Measurements from ENCODE around the gene METTL22. TPM values are rescaled to one million over a fixed set of nuclear protein-coding genes. Genes with fewer than 3 reads are reported as not detected.

METTL22 gene
- total RNA-seq, 4 donors from 2014 or later = 21.9 to 37.9 (median 24.5) TPM

DNA sequence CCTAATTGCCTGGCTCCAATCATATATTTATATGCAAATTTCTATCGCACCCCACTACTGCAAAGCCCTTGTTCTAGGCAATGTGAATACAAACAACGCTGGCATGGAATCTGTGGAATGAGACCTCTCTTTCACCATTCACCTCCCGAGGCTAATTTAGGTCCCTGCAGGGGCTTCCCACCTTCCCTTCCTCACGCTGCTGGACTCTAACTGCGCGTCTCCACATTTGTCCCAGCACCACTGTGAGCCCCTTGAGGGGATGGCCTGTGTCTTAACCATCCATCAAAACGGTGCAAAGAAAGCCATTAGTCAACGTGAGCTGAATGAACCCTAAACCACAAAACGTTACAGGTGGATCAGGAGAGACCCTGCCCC is 32.8 kb upstream of the METTL22 start:
- TF ChIP-seq, protein P1, sequence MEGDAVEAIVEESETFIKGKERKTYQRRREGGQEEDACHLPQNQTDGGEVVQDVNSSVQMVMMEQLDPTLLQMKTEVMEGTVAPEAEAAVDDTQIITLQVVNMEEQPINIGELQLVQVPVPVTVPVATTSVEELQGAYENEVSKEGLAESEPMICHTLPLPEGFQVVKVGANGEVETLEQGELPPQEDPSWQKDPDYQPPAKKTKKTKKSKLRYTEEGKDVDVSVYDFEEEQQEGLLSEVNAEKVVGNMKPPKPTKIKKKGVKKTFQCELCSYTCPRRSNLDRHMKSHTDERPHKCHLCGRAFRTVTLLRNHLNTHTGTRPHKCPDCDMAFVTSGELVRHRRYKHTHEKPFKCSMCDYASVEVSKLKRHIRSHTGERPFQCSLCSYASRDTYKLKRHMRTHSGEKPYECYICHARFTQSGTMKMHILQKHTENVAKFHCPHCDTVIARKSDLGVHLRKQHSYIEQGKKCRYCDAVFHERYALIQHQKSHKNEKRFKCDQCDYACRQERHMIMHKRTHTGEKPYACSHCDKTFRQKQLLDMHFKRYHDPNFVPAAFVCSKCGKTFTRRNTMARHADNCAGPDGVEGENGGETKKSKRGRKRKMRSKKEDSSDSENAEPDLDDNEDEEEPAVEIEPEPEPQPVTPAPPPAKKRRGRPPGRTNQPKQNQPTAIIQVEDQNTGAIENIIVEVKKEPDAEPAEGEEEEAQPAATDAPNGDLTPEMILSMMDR (IDR thresholded peaks at IDR 0.05; ENCODE audit: low read depth) = no peak

DNA sequence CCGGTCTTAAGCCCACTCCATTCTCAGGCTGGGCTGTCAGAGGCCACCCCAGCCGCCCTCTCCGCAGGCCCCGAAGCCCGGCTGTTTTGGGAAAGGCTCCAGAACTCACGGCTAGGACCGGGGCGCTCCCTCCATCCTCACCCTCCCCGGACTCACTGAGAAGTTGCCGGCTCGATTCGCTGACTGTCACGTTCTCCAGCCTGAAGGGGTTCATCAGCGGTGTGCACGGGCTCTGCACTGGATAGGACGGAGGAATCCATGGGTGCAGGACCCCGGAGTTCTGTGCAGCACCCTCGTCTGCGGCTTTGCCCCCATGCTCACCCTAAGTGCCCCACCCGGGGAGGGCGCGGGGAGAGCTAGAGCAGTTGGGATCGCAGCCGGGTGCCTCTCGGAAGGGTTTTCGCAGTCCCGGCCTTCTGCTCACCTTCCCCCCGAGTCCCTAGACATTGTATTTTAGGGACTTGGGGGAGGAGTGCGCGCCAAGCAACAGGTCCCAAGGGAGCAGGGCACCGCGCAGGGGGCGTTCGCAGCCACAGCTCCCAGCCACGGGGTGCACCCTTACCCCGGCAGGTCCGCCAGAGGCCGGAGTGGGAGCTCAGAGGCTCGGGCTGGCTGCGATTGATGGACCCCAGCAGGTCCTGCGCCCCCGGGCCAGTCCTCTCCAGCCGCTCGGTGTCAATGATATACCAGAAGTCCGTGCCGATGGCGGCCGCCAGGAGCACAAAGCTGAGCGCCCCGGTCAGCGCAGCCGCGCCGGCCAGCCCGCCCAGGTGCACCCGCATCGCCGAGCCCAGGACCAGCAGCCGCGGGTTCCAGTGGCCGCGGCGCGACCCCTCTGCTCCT is 32.2 kb upstream of the METTL22 start:
- TF ChIP-seq, protein P1 (IDR thresholded peaks at IDR 0.05; ENCODE audit: low read depth) = no peak

DNA sequence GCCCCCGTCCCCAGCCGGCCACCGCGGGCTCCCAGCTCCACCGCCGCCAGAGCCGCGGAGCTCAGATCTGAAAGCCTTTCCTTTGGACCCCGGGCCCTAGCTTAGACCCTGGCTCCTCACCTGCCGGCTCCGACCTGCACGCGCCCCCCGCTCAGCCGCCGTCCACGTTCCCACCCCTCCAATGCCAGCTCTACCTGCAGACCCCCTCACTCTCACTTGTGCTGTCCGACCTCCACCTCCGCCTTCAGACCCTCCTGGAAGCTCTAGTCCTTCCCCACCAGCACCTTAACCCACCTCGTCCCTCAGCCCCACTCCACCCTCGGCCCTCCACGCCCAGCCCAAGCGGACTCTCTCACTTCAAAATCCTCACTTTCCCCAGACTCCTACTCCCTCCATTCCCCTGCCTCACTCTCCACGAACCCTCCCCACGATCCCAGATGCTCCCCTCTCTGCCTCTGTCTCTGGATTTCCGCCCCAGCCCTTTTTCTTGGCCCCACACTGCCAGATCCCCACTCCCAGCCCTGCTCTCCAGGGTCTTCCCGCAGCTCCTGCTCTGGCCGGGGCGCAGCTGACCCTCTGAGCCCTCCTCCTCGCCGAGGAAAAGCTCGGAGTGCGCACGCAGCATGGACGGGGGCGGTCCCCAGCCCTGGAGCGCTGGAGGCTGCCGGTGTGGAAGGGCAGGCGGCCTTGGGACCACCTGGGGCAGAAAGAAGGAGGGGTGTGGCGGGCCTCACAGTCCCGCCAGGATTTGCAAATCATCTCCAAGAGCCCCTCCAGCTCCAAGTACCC is 31.4 kb upstream of the METTL22 start, which contains the start of gene TMEM114:
Gene TMEM114 (minus strand): TSS at position 612 of the 789 bp plus-strand sequence. CDS start 673 bp downstream, outside the sequence.
- TF ChIP-seq, protein P1 (IDR thresholded peaks at IDR 0.05; ENCODE audit: low read depth) = no peak

DNA sequence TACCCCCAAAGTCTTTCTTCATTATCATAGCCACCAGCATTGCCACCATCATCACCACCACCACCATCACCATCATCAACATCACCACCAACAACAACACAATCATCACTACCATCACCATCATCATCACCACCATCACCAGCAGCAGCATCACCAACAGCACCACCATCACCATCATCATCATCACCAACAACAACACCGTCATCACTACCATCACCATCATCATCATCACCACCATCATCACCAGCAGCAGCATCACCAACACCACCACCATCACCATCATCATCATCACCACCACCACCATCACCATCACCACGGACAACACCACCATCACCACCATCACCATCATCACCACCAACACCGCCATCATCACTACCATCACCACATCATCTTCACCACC is 30.7 kb upstream of the METTL22 start:
- TF ChIP-seq, protein P1 (IDR thresholded peaks at IDR 0.05; ENCODE audit: low read depth) = no peak

DNA sequence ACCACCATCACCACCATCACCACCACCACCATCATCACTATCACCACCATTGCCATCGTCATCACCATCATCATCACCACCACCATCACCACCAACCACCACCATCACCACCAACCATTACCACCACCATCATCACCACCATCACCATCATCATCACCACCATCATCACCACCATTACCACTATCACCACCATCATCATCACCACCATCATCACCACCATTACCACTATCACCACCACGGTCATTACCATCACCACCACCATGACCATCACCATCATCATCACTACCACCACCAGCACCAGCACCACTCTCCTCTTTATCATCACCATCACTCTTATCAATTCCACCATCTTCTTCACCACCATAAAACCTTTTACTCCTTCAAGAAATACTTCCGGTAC is 30.0 kb upstream of the METTL22 start:
- TF ChIP-seq, protein P1 (IDR thresholded peaks at IDR 0.05; ENCODE audit: low read depth) = no peak

DNA sequence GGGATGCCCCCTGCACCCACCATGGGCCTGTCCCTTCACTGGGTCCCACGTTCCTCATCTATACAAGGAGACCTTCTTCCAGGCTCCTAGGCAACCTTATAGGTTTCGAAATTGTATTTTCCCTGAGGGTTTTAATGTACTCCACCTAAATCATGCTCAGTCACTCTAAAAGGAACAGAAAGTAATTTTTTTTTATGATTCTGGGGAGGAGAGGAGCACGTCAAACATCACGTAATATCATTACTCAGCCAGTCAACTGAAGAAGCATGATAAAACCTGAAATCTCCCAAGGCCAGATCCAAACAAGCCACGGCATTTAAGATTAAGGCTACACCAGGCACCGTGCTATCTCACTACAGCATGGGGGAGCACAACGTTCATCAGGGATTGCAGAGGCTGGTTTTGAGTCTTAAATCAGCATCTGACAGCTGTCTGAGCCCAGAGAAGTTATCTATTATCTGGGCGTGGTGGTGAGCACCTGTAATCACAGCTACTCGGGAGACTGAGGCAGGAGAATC is 27.3 kb upstream of the METTL22 start:
- TF ChIP-seq, protein P1 (IDR thresholded peaks at IDR 0.05; ENCODE audit: low read depth) = no peak

DNA sequence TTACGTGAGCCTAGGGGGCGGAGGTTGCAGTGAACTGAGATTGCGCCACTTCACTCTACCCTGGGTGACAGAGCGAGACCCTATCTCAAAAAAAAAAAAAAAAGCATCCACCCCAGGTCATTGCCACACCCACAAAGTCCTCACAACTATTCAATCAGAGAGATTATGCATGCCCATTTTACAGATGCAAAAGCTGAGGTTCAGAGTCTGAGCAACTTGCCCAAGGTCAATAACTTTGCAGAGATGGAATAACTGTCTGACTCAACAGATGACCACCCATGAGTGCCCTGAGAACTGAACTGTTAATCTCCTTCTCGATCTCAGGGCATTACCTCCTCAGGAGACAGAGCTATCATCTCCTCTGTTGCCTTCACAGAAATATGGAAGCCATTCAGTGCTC is 25.7 kb upstream of the METTL22 start:
- TF ChIP-seq, protein P1 (IDR thresholded peaks at IDR 0.05; ENCODE audit: low read depth) = no peak
